Omental fat pad (tissue), 4 donors: Measurements from ENCODE around the gene SDE2. TPM values are rescaled to one million over a fixed set of nuclear protein-coding genes. Genes with fewer than 3 reads are reported as not detected.

Experiments used
- ATAC-seq: fragments of 150-250 bp; one replicate; pipeline ENCODE4 v1.9.1; 2016; ENCODE audit warnings: mild to moderate bottlenecking, moderate library complexity; ENCODE audit not compliant: low FRiP score
- DNase-seq: peaks from one replicate; pipeline ENCODE4 v3.0.0-alpha.2; 2019; ENCODE audit warnings: low spot score
- CTCF ChIP-seq, 3 donors: fragments of 450-650 bp; IDR thresholded peaks; one replicate each; pipeline ENCODE4 v1.5.1; 2016 to 2017; ENCODE audit warnings: antibody characterized with exemption in 3 of 3, mild to moderate bottlenecking in 3 of 3, moderate library complexity in 2 of 3
- total RNA-seq, 4 donors: library from RNA; depleted of rRNA; stranded (reverse); fragments of >200 nt; gene quantifications; one replicate each; pipeline ENCODE4 v1.1.0, GENCODE V29; 2016

SDE2 gene
- total RNA-seq, 4 donors from 2014 or later, result 18.0 to 42.3 (median 21.5) TPM

- ATAC-seq (no peak), DNase-seq (no peak)
- TF ChIP-seq CTCF (IDR thresholded peaks at IDR 0.05), result no peak
Measured at GRCh38 chr1:226035915-226036314, 36.8 kb upstream of the SDE2 start.

- TF ChIP-seq CTCF (IDR thresholded peaks at IDR 0.05), result no peak
- peak; percentile 93 for ATAC-seq
Measured at GRCh38 chr1:226034482-226034881, 35.3 kb upstream of the SDE2 start.

GRCh38 chr1:226033991-226034390 lies 34.8 kb upstream of the SDE2 start:
- TF ChIP-seq CTCF (IDR thresholded peaks at IDR 0.05), result no peak
- ATAC-seq, result no peak
- DNase-seq, result no peak

More at GRCh38 chr1:226034482-226034881, 35.3 kb upstream of the SDE2 start:
- DNase-seq, result peak; percentile 40

GRCh38 chr1:226033582-226033981 lies 34.4 kb upstream of the SDE2 start:
- TF ChIP-seq CTCF (IDR thresholded peaks at IDR 0.05), result no peak
- no peak for DNase-seq
- ATAC-seq, result no peak

GRCh38 chr1:226029568-226030225 lies 30.6 kb upstream of the SDE2 start:
- ATAC-seq, result no peak
- DNase-seq, result no peak
- no peak for TF ChIP-seq CTCF (IDR thresholded peaks at IDR 0.05)

GRCh38 chr1:226029093-226029496 lies 30.0 kb upstream of the SDE2 start:
- no peak for ATAC-seq
- TF ChIP-seq CTCF (IDR thresholded peaks at IDR 0.05), result no peak
- no peak for DNase-seq

GRCh38 chr1:226027538-226028217 lies 28.5 kb upstream of the SDE2 start:
- TF ChIP-seq CTCF (IDR thresholded peaks at IDR 0.05), result no peak
- no peak for ATAC-seq
- DNase-seq, result no peak
